Muscle of arm (tissue), 12 donors: ENCODE data around the gene ZEB2. TPM values are rescaled to one million over a fixed set of nuclear protein-coding genes. Genes with fewer than 3 reads are reported as not detected.
A peak's percentile ranks its signal among the peaks of the same experiment; 100 is the strongest.

Experiments used
- DNase-seq: peaks from one replicate; pipeline ENCODE4 v3.0.0-alpha.2; 2013
- polyA plus RNA-seq, 12 donors: library from polyadenylated mRNA; unstranded; fragments of 120-200 nt; gene quantifications; one replicate each; pipeline ENCODE4 v1.2.1, GENCODE V29; 2013; ENCODE audit not compliant: insufficient read length in 12 of 12

Gene ZEB2
- polyA plus RNA-seq, 12 donors: 106 to 190 (median 127) TPM; not detected in 1

DNA sequence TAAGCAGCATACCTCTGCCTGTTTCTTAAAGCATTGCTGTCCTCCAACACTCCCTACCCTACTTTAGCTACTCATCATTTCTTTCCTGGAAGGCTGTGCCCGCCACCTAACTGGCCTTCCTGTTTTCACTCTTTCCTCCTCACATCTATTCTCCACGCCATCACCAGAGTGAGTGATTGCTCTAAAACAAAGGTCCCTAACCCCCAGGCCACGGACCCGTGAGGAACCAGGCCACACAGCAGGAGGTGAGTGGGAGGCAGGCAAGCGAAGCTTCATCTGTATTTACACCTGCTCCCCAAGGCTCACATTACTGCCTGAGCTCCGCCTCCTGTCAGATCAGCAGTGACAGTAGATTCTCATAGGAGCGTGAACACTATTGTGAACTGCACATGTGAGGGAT, 13.3 kb upstream of the ZEB2 start:
- no peak for DNase-seq

- DNase-seq: no peak
Observed at GRCh38 chr2:144530596-144530995, 10.7 kb upstream of the ZEB2 start.

DNA sequence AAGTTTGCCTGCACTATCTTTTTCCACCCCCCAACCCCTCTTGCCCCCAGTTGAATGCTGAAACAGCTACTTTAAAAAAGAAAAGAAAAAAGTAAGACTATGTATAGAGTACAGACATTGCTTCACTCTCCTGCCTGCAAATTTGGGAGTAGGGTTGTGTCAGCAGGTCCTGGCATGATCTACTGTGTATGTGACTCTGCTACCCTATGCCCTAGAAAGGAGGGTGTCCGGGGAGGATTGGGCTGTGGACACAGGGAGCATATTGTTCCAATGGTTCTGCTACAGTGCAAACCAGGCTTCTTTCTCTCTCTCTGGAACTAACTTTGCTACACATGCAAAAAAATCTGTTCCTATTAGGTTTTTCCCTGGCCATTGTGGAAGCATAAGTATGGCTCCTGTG, 9.9 kb upstream of the ZEB2 start:
- DNase-seq: no peak

DNA sequence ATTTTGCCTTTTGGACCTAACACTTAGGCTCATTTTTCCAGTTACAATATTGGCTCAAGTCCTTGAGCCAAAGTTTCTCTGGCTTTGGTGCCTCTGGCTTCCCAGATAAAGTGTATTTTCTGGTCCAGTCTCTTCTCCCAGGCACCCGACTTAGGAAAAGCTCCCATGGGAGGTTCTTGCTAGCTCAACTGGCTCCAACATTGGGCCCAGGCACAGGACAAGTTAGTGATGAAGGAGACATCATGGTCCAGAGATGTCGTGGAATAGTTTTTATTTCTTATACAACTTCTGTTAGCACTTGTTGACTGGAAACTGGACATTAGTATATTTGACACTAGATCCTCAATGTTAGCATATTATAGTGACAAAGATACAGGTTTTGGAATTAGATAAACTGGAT, 8.2 kb upstream of the ZEB2 start:
- DNase-seq: no peak

DNA sequence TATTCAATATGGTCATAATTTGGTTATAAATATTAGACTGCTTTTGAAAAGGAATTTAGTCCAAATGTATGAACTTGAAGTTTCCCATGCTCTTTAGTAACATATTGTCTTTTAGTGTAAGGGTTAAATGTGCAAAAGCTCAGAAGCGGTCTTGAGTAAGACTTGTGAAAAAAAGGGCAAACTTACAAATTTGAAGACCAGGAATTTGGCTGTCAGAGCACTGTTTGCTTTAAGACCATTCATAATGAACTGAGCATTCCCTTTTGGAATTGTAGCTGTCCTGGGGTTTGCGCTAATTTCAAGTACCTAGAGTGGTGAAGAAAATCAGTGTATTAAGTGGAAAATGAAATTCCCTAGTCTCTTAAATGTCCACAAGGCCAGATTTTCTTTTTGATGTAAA, 6.9 kb upstream of the ZEB2 start:
- DNase-seq: no peak

- peak; percentile 69 for DNase-seq
Observed at GRCh38 chr2:144524118-144525009, 4.4 kb upstream of the ZEB2 start.

DNA sequence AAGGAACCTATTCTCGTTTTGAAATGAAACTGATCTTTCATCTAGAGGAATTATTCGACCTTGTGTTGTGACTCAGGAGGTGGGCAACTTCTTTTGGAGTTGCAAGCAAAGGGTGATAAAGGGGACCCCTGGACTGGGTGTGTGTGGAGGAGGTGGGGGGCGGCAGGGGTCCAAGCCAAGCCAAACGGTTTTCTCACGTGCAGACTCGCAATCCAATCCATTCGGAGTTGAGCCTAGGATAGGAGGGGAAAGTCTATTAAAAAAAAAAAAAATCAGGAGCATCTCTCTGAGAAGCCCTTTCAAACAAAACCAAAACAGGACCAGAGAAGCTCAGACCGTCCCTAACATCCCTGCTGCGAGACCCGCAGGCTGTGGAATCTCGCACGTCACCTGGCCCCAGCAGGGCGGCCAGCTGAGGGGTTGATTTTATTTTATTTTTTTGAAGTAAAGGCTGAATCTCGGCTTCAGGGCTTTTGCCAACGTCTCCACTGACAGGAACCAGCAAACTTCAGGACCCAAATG, 3.7 kb upstream of the ZEB2 start:
- peak; percentile 66 for DNase-seq

GRCh38 chr2:144522897-144523595, 3.1 kb upstream of the ZEB2 start:
- DNase-seq: peak; percentile 44

- no peak for DNase-seq
Observed at GRCh38 chr2:144522176-144522896, 2.4 kb upstream of the ZEB2 start.

DNA sequence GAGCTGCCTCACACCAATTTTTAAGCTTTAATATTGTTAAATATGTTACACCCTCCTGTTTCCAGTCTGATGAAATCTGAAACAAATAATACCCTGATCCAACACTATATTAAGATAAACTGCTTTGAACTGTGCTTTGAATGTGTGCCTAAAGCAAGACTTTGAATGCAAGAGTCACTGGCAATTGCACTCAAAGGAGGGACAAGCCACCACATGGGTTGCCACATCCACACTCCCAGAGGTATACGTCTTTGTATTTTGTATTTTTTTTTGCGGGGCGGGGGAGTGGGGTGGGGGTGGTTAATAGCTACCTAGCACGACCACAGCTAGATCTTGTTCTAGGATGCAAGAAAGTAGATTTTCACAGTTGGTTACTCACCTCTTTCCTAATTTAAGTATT, 1.8 kb upstream of the ZEB2 start:
- no peak for DNase-seq

GRCh38 chr2:144520756-144521487, 1.0 kb upstream of the ZEB2 start:
- DNase-seq: peak; percentile 78

DNA sequence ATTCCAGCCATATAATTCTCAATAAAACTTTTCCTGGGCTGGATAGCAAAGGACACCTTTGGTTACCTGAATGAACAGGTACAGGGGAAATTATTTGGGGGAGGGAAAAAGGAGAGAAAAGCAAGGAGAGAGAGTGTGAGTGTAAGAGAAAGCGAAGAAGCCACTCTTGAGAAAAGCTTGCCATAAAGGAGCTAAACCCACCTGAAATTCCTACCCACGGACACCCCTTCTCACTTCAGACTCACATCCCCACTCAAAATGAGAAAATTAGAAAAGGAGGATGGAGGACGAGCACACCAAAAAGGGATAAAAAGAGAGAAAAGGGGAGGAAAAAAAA, 354 bp downstream of the ZEB2 start:
- no peak for DNase-seq

DNA sequence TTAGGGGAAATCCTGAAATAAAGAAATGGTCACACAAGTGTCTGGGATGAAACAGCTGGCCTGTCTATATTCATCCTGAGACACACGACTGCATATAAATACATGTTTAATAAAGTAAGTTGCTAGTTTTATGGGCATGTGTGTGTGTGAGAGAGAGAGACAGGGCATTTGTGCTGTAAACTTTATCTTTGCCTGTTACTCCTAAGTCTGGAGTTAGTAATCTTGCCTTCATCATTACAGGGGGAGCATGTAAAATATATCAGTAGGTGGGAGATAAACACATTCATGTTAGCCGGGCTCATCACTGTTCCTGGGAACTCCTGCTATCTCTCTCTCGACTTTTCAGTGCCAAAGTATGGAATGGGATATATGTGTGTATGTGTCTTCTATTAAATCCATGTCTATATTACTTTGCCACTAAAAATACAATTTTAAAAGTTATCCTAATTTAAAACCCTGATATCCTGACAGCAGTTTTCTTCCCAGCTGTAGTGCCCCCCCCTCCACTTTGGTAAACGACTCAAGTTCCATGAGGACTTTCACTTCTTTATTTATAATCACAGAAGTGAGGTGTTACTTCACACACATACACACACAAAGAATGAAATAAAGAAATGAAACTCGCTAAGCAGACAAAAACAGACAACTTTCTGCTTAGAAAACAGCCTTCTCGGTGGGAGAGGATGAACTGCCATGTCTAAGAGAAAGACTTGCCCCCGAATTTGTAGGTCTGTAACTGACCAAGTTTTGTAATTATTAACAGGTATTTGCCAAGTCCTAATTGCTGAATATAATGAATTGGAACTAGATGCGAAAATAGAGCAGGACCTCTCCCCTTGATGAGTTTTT, 947 bp downstream of the ZEB2 start:
- peak; percentile 49 for DNase-seq

DNA sequence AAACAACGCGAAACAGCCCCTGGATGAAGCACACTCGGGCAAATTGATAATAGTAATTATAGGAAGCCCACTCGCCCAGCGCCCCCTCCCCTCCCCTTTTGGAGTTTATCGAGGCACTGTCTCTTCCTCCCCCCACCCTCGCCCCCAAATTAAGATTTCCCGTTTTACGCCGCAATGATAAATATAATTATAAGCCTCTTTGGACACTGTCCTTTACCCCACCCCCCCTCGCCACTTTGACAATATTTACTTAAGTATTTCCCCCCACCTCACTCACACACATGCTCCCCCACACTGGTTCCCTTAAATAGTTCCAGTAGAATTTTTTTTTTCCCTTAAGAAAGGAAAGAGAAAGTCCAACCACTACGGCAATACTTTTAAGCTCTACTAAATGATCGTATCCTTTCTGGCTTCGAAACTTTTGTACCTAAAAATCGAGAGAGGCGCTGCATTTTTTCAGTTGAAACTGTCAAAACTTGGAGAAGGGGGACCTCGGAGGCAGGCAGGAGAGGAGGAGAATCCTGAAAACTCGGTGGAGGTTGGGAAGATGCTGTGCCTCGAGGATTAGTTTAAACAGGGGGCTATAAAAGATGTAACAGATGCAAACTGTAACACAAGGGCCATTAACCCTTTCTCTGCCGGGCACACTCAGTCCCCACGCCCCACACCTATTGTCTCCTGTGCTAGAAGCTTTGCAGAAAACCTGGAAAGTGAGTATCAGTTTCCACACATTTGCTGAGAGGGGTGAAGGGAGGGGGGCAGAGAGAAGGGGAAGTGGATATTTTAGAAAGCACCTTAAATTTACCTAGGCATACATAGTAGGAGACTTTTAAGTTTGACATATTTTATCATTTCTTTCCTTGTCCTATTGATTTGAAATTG, 1.8 kb downstream of the ZEB2 start:
- DNase-seq: peak; percentile 75

GRCh38 chr2:144516981-144517865, 2.7 kb downstream of the ZEB2 start:
- DNase-seq: peak; percentile 77

DNA sequence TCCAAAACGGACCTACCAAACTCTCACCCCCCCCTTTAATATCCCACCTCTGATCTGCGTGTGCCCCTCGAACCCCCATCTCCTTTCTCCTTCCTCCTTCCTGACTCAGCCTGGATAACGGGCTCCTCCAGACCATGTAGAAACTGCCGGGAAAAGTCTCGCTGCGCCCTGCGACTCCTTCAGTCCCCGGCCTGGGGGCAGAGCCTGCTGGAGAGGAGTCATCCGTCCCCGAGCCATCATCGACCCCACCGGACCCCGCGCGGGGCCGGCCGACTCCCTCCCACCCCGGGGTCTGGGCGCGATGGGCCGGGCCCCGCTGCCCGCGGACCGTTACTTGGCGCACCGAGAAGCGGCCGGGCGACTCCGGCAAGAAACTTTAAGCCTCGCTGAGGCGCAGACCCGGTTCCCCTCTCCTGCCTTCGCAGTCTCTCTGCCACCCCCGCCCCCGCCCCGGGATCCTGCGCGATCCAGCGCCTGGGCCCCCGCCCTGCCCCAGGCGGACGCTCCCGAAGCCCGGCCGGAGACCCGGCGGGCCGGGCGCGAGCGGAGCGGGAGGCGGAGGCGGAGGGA, 3.4 kb downstream of the ZEB2 start:
- no peak for DNase-seq

- peak; percentile 71 for DNase-seq
Observed at GRCh38 chr2:144515696-144516410, 4.1 kb downstream of the ZEB2 start.
